ENCODE results near the gene TADA2B. TPM values are rescaled to one million over a fixed set of nuclear protein-coding genes. Genes with fewer than 3 reads are reported as not detected.

The TADA2B gene
- total and polyA plus RNA-seq, 10 of the 15 experiments (the other 5 are each of a cell fraction or from before 2014, with no cell fraction given) = 0.66 to 12.0 (median 5.6) TPM

GRCh38 chr4:7051905-7052304 is 8.7 kb downstream of the TADA2B start:
- in situ Hi-C loops (cut with MboI) = no loop called here
- Histone ChIP-seq H3K27me3 (replicated peaks in 1 of 2; ENCODE audit: control insufficient read depth in 2 of 2, insufficient read depth in 2 of 2, low read length in 1 of 2) (no peaks in the 10 kb centered on the region), H3K9me3 (replicated peaks; ENCODE audit: control insufficient read depth, insufficient read depth, low read length) (no peaks in the 10 kb centered on the region), H3K4me1 (ENCODE audit: control insufficient read depth, insufficient read depth, low read length) (no peaks in the 10 kb centered on the region), H3K79me2 (ENCODE audit: control insufficient read depth, insufficient read depth, low read length) (peaks cover 15% of the 10 kb centered on the region), H4K20me1 (ENCODE audit: control insufficient read depth, insufficient read depth) (peaks cover 3% of the 10 kb centered on the region; the same call in 1 of the 2 replicates), H3K27ac (ENCODE audit: control insufficient read depth, insufficient read depth) (no peak overlapping the region), H2AFZ (ENCODE audit: control insufficient read depth, low read depth, low read length) (no peak overlapping the region), H3K36me3 (ENCODE audit: control insufficient read depth in 2 of 2, insufficient read depth in 2 of 2, low read length in 1 of 2) (peaks cover 14 to 19% of the 10 kb centered on the region in 2 experiments), H3K9ac (ENCODE audit: control insufficient read depth, insufficient read depth, low read length) (no peak overlapping the region), H3K4me2 (ENCODE audit: control insufficient read depth, insufficient read depth) (no peak overlapping the region), H3K4me3 (no peak overlapping the region)
- DNase-seq (ENCODE audit: low read depth, low spot score) (no peak), FAIRE-seq (no peak), ATAC-seq (no peak)
- intact Hi-C loops (cut with micrococcal nuclease; ENCODE audit: unreplicated experiment) = no loop called here
- BruUV-seq (replicated peaks) = no TSS peak
- ChIA-PET CTCF (no interaction called here), RAD21 (ENCODE audit: unreplicated experiment) (no interaction called here), POLR2A (no interaction called here), SMC1A (ENCODE audit: uncharacterized antibody, unreplicated experiment) (no interaction called here)
- TF ChIP-seq EP300 (IDR thresholded peaks at IDR 0.05; ENCODE audit: borderline replicate concordance in 1 of 2, control insufficient read depth in 1 of 2, low read depth in 2 of 2, low read length in 2 of 2) = no peak
- no peak for TF ChIP-seq ZNF274 (IDR thresholded peaks at IDR 0.05; ENCODE audit: insufficient read depth, insufficient read length)
- no peak for TF ChIP-seq FOXK2 (IDR thresholded peaks at IDR 0.05)
- TF ChIP-seq RB1 (IDR thresholded peaks at IDR 0.05; ENCODE audit: borderline replicate concordance) = no peak
- no peak for TF ChIP-seq MXI1 (IDR thresholded peaks at IDR 0.05; ENCODE audit: low read depth, low read length)
- TF ChIP-seq LARP7 (IDR thresholded peaks at IDR 0.05) = no peak
- no peak for TF ChIP-seq NFIC (IDR thresholded peaks at IDR 0.05; ENCODE audit: low read depth, low read length)
- no peak for TF ChIP-seq SMARCA5 (IDR thresholded peaks at IDR 0.05)
- no peak for TF ChIP-seq SKIL (IDR thresholded peaks at IDR 0.05; ENCODE audit: low read depth, poor library complexity, severe bottlenecking)
- 90% methylated on average over 14 of the region's 14 CpGs for WGBS (ENCODE audit: insufficient coverage, insufficient replicate concordance, low lambda C conversion rate, missing lambda C conversion rate)

Data from GM12878 (cell line).